ENCODE data around the gene GRB14.

GRB14 gene

GRCh38 chr2:164613321-164613982, 7.8 kb downstream of the GRB14 start:
- no peak for DNase-seq (ENCODE audit: low read depth in 2 of 2)

- no peak for DNase-seq (ENCODE audit: low read depth in 2 of 2)
These were observed 11.5 kb downstream of the GRB14 start for GRCh38 chr2:164609790-164610189.

- DNase-seq (ENCODE audit: low read depth in 2 of 2): no peak
These were observed 14.7 kb downstream of the GRB14 start for GRCh38 chr2:164606557-164606956.

GRCh38 chr2:164605295-164605694, 16.0 kb downstream of the GRB14 start:
- DNase-seq (ENCODE audit: low read depth in 2 of 2): no peak

- DNase-seq (ENCODE audit: low read depth in 2 of 2): no peak
These were observed 20.5 kb downstream of the GRB14 start for GRCh38 chr2:164600763-164601162.

- no peak for DNase-seq (ENCODE audit: low read depth in 2 of 2)
These were observed 21.2 kb downstream of the GRB14 start for GRCh38 chr2:164599954-164600589.

- no peak for DNase-seq (ENCODE audit: low read depth in 2 of 2)
These were observed 23.3 kb downstream of the GRB14 start for GRCh38 chr2:164597983-164598382.

GRCh38 chr2:164595031-164595430, 26.3 kb downstream of the GRB14 start:
- no peak for DNase-seq (ENCODE audit: low read depth in 2 of 2)

- DNase-seq (ENCODE audit: low read depth in 2 of 2): no peak
These were observed 27.3 kb downstream of the GRB14 start for GRCh38 chr2:164593959-164594358.

GRCh38 chr2:164593541-164593940, 27.7 kb downstream of the GRB14 start:
- no peak for DNase-seq (ENCODE audit: low read depth in 2 of 2)

- no peak for DNase-seq (ENCODE audit: low read depth in 2 of 2)
These were observed 31.8 kb downstream of the GRB14 start for GRCh38 chr2:164589522-164589921.

GRCh38 chr2:164581050-164581449, 40.2 kb downstream of the GRB14 start:
- DNase-seq (ENCODE audit: low read depth in 2 of 2): no peak

GRCh38 chr2:164574931-164575330, 46.4 kb downstream of the GRB14 start:
- no peak for DNase-seq (ENCODE audit: low read depth in 2 of 2)

GRCh38 chr2:164570475-164570874, 50.8 kb downstream of the GRB14 start:
- DNase-seq (ENCODE audit: low read depth in 2 of 2): no peak

GRCh38 chr2:164569378-164569777, 51.9 kb downstream of the GRB14 start:
- no peak for DNase-seq (ENCODE audit: low read depth in 2 of 2)

GRCh38 chr2:164568317-164568716, 53.0 kb downstream of the GRB14 start:
- DNase-seq (ENCODE audit: low read depth in 2 of 2): no peak

GRCh38 chr2:164567335-164567989, 53.8 kb downstream of the GRB14 start:
- DNase-seq (ENCODE audit: low read depth in 2 of 2): no peak

- DNase-seq (ENCODE audit: low read depth in 2 of 2): no peak
These were observed 55.9 kb downstream of the GRB14 start for GRCh38 chr2:164565359-164565758.

- no peak for DNase-seq (ENCODE audit: low read depth in 2 of 2)
These were observed 58.6 kb downstream of the GRB14 start for GRCh38 chr2:164562666-164563065.

- no peak for DNase-seq (ENCODE audit: low read depth in 2 of 2)
These were observed 59.3 kb downstream of the GRB14 start for GRCh38 chr2:164561991-164562390.

- no peak for DNase-seq (ENCODE audit: low read depth in 2 of 2)
These were observed 59.9 kb downstream of the GRB14 start for GRCh38 chr2:164561416-164561815.

GRCh38 chr2:164560902-164561301, 60.4 kb downstream of the GRB14 start:
- no peak for DNase-seq (ENCODE audit: low read depth in 2 of 2)

GRCh38 chr2:164560181-164560792, 61.0 kb downstream of the GRB14 start:
- DNase-seq (ENCODE audit: low read depth in 2 of 2): no peak
